ENCODE data around the gene PPM1H.

PPM1H gene

GRCh38 chr12:62799126-62799736 lies 135.7 kb downstream of the PPM1H start:
- no peak for DNase-seq

- DNase-seq: no peak
These were observed 140.7 kb downstream of the PPM1H start for GRCh38 chr12:62794218-62794583.

DNA sequence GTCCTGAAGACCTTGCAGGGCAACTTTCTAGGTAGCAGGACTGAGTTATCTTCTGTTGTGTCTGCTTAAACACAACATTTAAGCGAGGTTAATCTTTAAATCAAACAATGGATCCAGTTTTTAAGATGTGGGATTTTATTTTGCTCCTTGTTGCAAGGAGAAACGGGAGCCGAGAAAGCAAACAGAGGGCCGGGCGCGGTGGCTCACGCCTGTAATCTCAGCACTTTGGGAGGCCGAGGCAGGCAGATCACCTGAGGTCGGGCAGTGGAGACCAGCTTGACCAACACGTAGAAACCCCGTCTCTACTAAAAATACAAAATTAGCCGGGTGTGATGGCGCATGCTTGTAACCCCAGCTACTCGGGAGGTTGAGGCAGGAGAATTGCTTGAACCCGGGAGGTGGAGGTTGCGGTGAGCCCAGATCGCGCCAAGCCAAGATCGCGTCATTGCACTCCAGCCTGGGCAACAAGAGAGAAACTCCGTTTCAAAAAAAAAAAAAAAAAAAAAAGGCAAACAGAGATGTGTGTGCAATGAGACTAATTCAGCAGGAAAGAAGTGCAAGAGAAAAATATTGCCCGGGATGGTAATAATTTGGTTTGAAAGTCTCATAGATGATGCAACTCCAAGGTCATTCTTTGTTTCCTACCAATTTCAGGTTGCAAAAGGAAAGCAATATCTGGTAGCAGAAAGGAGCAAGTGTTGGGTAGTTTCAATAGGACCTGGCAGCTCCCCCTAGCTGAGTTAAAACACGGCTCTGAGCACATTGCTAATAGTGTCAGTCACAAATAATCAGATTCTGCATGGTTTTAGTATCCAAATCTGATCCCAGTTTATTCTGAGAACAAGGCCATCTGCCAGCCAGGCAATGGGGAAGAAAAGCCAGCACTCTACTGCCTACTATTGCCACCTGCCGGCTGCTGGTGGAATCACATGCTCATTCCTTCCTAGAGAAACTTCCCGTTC lies 141.4 kb downstream of the PPM1H start:
- peak; percentile 65 for DNase-seq

GRCh38 chr12:62792236-62792870 lies 142.6 kb downstream of the PPM1H start:
- no peak for DNase-seq

- DNase-seq: no peak
These were observed 145.1 kb downstream of the PPM1H start for GRCh38 chr12:62789851-62790250.

GRCh38 chr12:62787611-62788010 lies 147.3 kb downstream of the PPM1H start:
- no peak for DNase-seq

DNA sequence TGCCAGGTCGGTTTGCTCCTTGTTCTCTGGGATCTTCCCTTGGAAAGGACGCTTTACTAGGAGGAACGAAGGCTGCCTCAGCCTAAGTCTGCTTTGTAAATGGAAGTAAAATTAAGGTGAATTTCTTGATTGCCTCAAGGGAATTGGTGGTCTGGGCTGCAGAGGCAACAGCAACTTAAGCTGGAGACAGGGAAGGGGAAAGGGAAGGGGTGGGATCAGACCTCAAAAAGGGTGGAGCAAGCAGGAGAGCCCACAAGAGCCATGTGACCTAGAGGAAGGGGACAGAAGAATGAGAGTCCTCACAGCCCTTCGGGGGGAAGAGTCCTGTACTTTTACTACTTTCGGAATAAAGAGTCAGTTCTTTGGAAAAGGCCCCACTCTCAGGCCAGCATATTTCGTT lies 147.9 kb downstream of the PPM1H start:
- DNase-seq: no peak

DNA sequence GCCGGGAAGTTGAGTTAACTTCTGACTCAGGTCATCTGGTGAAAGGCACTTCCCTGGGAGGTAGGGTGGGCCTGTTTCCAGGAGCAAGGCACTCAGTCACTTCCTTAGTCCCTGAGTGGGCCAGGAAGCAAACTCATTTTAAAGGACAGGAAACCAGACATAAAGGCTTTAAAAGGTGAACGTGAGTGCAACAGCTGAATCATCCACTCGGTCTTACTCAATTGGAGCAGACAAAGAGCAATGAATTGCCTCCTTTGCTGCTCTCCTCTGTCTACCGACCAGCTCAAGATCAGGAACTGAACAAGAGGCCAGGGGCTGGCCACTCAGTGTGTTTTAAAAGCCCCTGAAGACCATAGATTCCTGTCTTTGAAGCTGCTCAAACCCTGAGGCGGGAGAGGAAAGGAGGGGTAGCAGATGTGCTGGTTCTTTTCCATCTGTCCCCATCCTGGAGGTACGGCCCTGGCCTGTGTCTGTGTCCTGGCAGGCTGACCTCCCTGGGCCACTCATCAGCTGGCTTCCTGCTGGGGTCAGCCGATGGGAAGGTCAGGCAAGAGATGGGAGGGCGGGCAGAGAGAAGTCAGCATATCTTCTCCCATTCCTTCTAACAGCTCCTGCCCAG lies 148.9 kb downstream of the PPM1H start:
- DNase-seq: no peak

DNA sequence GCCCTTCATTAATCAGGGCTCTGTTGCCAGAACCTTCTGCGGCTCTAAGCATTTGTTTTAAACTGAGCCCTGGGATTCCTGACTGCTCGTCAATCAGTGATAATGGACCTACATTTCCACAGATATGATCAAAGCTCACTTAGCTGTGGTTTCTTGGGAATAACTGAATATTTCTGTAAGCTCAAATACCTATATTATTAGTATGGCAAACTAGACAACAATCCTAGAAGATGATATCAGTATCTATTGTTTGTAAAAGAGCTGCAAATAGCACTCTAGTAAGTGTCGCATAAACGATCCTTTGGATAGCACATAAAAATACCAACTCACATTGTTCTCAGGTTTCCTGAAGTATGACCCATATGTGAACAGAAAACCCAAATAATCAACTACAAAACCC lies 150.4 kb downstream of the PPM1H start:
- no peak for DNase-seq

- no peak for DNase-seq
These were observed 151.1 kb downstream of the PPM1H start for GRCh38 chr12:62783881-62784280.

- DNase-seq: no peak
These were observed 153.6 kb downstream of the PPM1H start for GRCh38 chr12:62781136-62781880.

DNA sequence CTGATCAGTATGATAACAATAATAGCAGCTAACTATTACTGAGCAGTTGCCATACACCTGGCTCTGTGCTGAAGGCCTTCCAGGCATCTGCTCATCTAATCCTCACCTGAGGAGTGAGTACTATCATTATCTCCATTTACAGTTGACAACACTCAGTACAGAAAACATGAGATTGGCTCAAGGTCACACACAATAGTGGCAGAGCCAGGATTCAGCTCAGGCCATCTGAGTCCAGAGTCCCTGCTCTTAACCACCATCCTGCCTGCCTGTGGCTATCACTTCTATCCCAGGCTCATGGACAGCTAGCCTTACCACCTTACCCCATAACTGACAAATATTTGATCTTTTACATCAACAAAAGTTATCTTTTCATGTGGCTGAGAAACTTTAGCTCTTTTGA lies 155.5 kb downstream of the PPM1H start:
- DNase-seq: no peak

GRCh38 chr12:62778187-62778586 lies 156.8 kb downstream of the PPM1H start:
- DNase-seq: no peak

DNA sequence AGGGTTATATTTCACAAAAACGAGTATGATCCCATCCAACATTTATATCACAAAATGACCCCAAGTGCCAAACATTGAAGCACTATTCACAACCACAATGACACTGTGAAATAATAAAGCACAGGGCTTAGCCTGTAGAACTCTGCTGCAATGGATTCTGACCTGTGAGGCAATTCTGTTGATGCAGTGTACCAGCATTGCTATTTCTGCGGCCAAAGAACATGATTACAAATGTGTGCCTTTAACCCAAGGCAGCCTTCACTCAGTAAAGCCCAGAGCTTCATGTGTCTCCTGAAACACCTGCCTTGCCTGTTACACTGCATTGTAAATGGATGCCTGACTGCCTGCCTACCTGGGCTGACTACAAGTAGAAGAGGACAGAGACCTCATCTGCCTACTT lies 158.0 kb downstream of the PPM1H start:
- no peak for DNase-seq

GRCh38 chr12:62776575-62776974 lies 158.4 kb downstream of the PPM1H start:
- no peak for DNase-seq

DNA sequence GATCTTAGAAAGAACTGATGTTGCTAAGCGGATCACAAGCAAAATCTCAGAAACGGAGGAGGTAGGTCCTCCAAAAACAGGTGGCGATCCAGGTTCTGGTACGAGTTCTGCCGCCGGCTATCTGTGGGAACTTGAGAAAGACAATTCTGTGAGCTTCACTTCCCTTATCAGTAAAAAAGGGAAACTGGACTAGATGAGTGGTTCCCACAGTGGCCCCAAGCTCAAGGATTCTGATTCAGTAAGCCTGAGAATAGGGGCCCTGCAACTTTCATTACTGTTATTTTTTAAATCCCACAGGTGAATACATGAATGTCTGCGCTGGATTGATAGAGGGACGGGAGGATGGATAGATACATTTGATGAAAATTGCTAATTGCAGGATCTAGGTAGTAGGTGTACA lies 160.2 kb downstream of the PPM1H start:
- DNase-seq: no peak

DNA sequence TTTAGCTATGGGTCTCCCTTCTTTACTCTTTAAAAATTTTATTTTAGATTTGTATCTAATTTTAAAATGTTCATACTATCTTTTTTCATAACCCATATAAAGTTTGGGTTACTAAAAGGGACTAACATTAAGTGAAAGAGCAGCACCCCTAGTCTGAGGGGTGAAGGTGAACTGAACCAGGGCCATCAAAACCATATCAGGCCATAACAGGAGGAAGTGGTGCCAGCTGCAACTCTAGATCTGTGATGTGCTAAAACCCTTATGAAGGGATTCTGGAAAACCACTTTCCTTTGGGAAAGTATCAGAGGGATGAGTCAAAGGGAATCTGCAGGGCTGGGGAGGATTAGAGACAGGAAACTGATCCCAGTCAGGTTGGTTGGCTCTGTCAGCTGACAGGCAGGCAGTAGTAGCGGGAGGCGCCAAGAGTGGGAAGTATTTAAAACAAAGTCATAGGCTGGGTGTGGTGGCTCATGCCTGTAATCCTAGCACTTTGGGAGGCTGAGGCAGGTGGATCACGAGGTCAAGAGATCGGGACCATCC lies 162.5 kb downstream of the PPM1H start:
- DNase-seq: no peak

GRCh38 chr12:62771828-62772227 lies 163.1 kb downstream of the PPM1H start:
- no peak for DNase-seq

- no peak for DNase-seq
These were observed 164.6 kb downstream of the PPM1H start for GRCh38 chr12:62770381-62770780.

DNA sequence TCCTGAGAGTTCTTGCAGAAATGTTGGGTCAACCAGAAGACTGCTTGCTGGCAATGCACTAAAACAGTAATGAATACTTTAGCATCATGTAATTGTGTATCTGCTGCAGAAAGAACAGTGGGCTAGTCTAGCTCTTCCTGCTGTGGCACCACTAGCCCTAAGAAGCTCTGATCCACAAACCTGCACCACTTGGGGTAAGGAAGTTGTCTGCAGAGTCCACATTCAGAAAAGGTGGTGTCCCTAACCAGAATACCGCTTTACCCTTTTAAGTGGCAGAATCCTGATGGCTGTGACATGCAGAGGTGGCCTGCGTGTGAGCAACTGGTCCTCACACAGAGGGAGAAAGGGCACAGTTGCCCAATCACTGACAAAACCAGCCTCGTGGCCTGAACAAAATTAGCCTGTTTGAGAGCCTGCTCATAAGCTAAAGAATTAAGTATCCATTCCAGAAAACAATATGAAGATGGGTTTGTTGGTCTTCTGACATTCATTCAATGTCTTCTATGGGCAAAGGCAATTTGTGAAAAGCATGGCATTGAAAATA lies 165.8 kb downstream of the PPM1H start:
- DNase-seq: no peak

GRCh38 chr12:62767946-62768345 lies 167.0 kb downstream of the PPM1H start:
- DNase-seq: no peak

- DNase-seq: no peak
These were observed 167.5 kb downstream of the PPM1H start for GRCh38 chr12:62767496-62767895.

Data from right kidney (tissue), 1 donor.